HepG2 (cell line): ENCODE data around the gene TRMT112. TPM values are rescaled to one million over a fixed set of nuclear protein-coding genes. Genes with fewer than 3 reads are reported as not detected.
A peak's percentile ranks its signal among the peaks of the same experiment; 100 is the strongest.

ENCODE experiments used
- ARNT ChIP-seq: fragments of 450-650 bp; IDR thresholded peaks from 2 replicates; pipeline ENCODE4 v1.6.1; 2017
- ATM ChIP-seq: fragments of 450-650 bp; IDR thresholded peaks from 2 replicates; pipeline ENCODE4 v1.7.1; 2017; ENCODE audit warnings: mild to moderate bottlenecking, borderline replicate concordance
- CEBPG ChIP-seq: IDR thresholded peaks from 2 replicates; pipeline ENCODE4 v1.6.1; 2016
- FOSL2 ChIP-seq: sonication (generic); formaldehyde crosslinking; IDR thresholded peaks from 2 replicates; pipeline ENCODE4 v1.4.0; 2020; ENCODE audit warnings: missing genetic modification reagents
- HBP1 ChIP-seq: IDR thresholded peaks from 2 replicates; pipeline ENCODE4 v1.6.1; 2016; ENCODE audit warnings: low read depth, control low read depth
- IRF2 ChIP-seq: IDR thresholded peaks from 2 replicates; pipeline ENCODE4 v1.6.1; 2018; ENCODE audit warnings: missing genetic modification reagents, missing compliant biosample characterization
- LBX2 ChIP-seq: sonication (generic); formaldehyde crosslinking; IDR thresholded peaks from 2 replicates; pipeline ENCODE4 v1.5.0; 2020; ENCODE audit warnings: missing genetic modification reagents, mild to moderate bottlenecking, borderline replicate concordance
- NFATC3 ChIP-seq: sonication (generic); formaldehyde crosslinking; IDR thresholded peaks from 2 replicates; pipeline ENCODE4 v1.5.1; 2020; ENCODE audit warnings: mild to moderate bottlenecking, missing genetic modification reagents
- NPAS2 ChIP-seq: sonication (generic); formaldehyde crosslinking; IDR thresholded peaks from 2 replicates; pipeline ENCODE4 v1.8.0; 2022; ENCODE audit warnings: mild to moderate bottlenecking, missing genetic modification reagents, borderline replicate concordance
- NR0B2 ChIP-seq: sonication (generic); formaldehyde crosslinking; IDR thresholded peaks from 2 replicates; pipeline ENCODE4 v1.4.0; 2020; ENCODE audit warnings: mild to moderate bottlenecking, missing genetic modification reagents
- NRL ChIP-seq: sonication (generic); formaldehyde crosslinking; IDR thresholded peaks from 2 replicates; pipeline ENCODE4 v1.5.0; 2020; ENCODE audit warnings: missing genetic modification reagents, mild to moderate bottlenecking, moderate library complexity, borderline replicate concordance
- POGZ ChIP-seq: sonication (generic); formaldehyde crosslinking; IDR thresholded peaks from 2 replicates; pipeline ENCODE4 v1.4.0; 2020; ENCODE audit warnings: mild to moderate bottlenecking, missing genetic modification reagents
- RFX5 ChIP-seq: IDR thresholded peaks from 2 replicates; pipeline ENCODE4 v1.6.1; 2011; ENCODE audit warnings: low read depth, low read length, improper control_type of control experiment
- SMC3 ChIP-seq: IDR thresholded peaks from 2 replicates; pipeline ENCODE4 v1.6.1; 2011; ENCODE audit warnings: low read length, improper control_type of control experiment
- SNAPC2 ChIP-seq: sonication (generic); formaldehyde crosslinking; IDR thresholded peaks from 2 replicates; pipeline ENCODE4 v1.8.1; 2022; ENCODE audit warnings: mild to moderate bottlenecking, missing genetic modification reagents
- SP4 ChIP-seq: sonication (generic); formaldehyde crosslinking; IDR thresholded peaks from 2 replicates; pipeline ENCODE4 v1.8.1; 2023; ENCODE audit warnings: mild to moderate bottlenecking, missing genetic modification reagents
- SRSF4 ChIP-seq: fragments of 200-400 bp; formaldehyde crosslinking; IDR thresholded peaks from one replicate; pipeline ENCODE4 v1.6.1; 2018; ENCODE audit warnings: mild to moderate bottlenecking, low read depth, low read length, moderate library complexity; ENCODE audit not compliant: poor library complexity, severe bottlenecking
- SRY ChIP-seq: sonication (generic); formaldehyde crosslinking; IDR thresholded peaks from 2 replicates; pipeline ENCODE4 v1.8.0; 2022; ENCODE audit warnings: mild to moderate bottlenecking, missing genetic modification reagents
- TBX2 ChIP-seq: sonication (generic); formaldehyde crosslinking; IDR thresholded peaks from 2 replicates; pipeline ENCODE4 v1.5.0; 2020; ENCODE audit warnings: missing genetic modification reagents, mild to moderate bottlenecking, borderline replicate concordance
- TOE1 ChIP-seq: sonication (generic); formaldehyde crosslinking; IDR thresholded peaks from 2 replicates; pipeline ENCODE4 v1.4.0; 2020; ENCODE audit warnings: mild to moderate bottlenecking, missing genetic modification reagents
- TP53 ChIP-seq: sonication (generic); formaldehyde crosslinking; conservative IDR thresholded peaks from 2 replicates; pipeline ENCODE4 v1.4.0; 2020; ENCODE audit warnings: missing genetic modification reagents
- ZBTB7A ChIP-seq: sonication (generic); formaldehyde crosslinking; IDR thresholded peaks from 2 replicates; pipeline ENCODE4 v1.8.0; 2022; ENCODE audit warnings: mild to moderate bottlenecking, missing genetic modification reagents
- ZNF225 ChIP-seq: sonication (generic); formaldehyde crosslinking; IDR thresholded peaks from 2 replicates; pipeline ENCODE4 v1.4.0; 2020; ENCODE audit warnings: mild to moderate bottlenecking, missing genetic modification reagents
- ZNF354B ChIP-seq: sonication (generic); formaldehyde crosslinking; IDR thresholded peaks from 2 replicates; pipeline ENCODE4 v1.8.0; 2022; ENCODE audit warnings: mild to moderate bottlenecking, missing genetic modification reagents
- ZNF549 ChIP-seq: sonication (generic); formaldehyde crosslinking; IDR thresholded peaks from 2 replicates; pipeline ENCODE4 v1.5.0; 2020; ENCODE audit warnings: missing genetic modification reagents
- ZNF773 ChIP-seq: sonication (generic); formaldehyde crosslinking; IDR thresholded peaks from 2 replicates; pipeline ENCODE4 v1.4.0; 2020; ENCODE audit warnings: missing genetic modification reagents, borderline replicate concordance
- polyA plus RNA-seq, 8 experiments: library from polyadenylated mRNA; depleted of rRNA in 3 of 8; stranded (reverse) in 7 of 8; unstranded in 1 of 8; fragments of >200 nt; fragmentation: Illumina TruSeq in 4 of 8; extraction: Trizol in 4 of 8; gene quantifications; 2 replicates each; pipeline versions ENCODE4 v1.2.1 to v1.2.3, GENCODE V29; 2011 to 2016; ENCODE audit warnings: low read depth in 4 of 8, missing spikeins in 1 of 8, mixed read lengths in 1 of 8; ENCODE audit not compliant: insufficient read depth in 1 of 8
- total RNA-seq, 5 experiments: library from RNA; depleted of rRNA; stranded (reverse); fragments of >200 nt; fragmentation: Illumina TruSeq; extraction: Trizol; gene quantifications; 2 replicates each; pipeline ENCODE4 v1.2.3, GENCODE V29; 2016; ENCODE audit warnings: low read depth in 1 of 5
- TF ChIP-seq, protein P1 (sequence below): IDR thresholded peaks from 2 replicates; pipeline ENCODE4 v1.6.1; 2016
- TF ChIP-seq, protein P2 (sequence below): IDR thresholded peaks from 2 replicates; pipeline ENCODE4 v1.6.1; 2016; ENCODE audit warnings: low read depth

Gene TRMT112
- total and polyA plus RNA-seq, 2 of the 13 experiments (the other 11 are each of a cell fraction or from before 2014, with no cell fraction given): 186 to 409 TPM

GRCh38 chr11:64304316-64305072 is 12.9 kb downstream of the TRMT112 start (continued):
- TF ChIP-seq TP53 (peak; percentile 79; the same call in 1 of the 2 replicates), HBP1 (peak; percentile 58; the same call in 1 of the 2 replicates), ZNF773 (CRISPR knock-in tag) (peak; percentile 66; the same call in 1 of the 2 replicates), ZBTB7A (CRISPR knock-in tag) (0 out of 2 replicates have a peak, but pooled peaks have one; percentile 72), SNAPC2 (CRISPR knock-in tag) (no peak), SP4 (no peak), SRY (no peak), NR0B2 (CRISPR knock-in tag) (no peak), IRF2 (CRISPR knock-in tag) (peak; percentile 70; the same call in 1 of the 2 replicates), TOE1 (no peak), CEBPG (no peak), ZNF549 (CRISPR knock-in tag) (no peak), SMC3 (no peak), FOSL2 (CRISPR knock-in tag) (no peak), ATM (no peak), POGZ (CRISPR knock-in tag) (no peak), ZNF225 (CRISPR knock-in tag) (no peak), TBX2 (CRISPR knock-in tag) (no peak), LBX2 (no peak), NPAS2 (CRISPR knock-in tag) (no peak), RFX5 (no peak), ARNT (no peak), SRSF4 (no peak), NRL (CRISPR knock-in tag) (no peak), ZNF354B (CRISPR knock-in tag) (no peak), NFATC3 (CRISPR knock-in tag) (no peak)
- TF ChIP-seq, protein P1, sequence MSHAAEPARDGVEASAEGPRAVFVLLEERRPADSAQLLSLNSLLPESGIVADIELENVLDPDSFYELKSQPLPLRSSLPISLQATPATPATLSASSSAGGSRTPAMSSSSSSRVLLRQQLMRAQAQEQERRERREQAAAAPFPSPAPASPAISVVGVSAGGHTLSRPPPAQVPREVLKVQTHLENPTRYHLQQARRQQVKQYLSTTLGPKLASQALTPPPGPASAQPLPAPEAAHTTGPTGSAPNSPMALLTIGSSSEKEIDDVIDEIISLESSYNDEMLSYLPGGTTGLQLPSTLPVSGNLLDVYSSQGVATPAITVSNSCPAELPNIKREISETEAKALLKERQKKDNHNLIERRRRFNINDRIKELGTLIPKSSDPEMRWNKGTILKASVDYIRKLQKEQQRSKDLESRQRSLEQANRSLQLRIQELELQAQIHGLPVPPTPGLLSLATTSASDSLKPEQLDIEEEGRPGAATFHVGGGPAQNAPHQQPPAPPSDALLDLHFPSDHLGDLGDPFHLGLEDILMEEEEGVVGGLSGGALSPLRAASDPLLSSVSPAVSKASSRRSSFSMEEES (CRISPR knock-in tag): peak; percentile 40
- TF ChIP-seq, protein P2, sequence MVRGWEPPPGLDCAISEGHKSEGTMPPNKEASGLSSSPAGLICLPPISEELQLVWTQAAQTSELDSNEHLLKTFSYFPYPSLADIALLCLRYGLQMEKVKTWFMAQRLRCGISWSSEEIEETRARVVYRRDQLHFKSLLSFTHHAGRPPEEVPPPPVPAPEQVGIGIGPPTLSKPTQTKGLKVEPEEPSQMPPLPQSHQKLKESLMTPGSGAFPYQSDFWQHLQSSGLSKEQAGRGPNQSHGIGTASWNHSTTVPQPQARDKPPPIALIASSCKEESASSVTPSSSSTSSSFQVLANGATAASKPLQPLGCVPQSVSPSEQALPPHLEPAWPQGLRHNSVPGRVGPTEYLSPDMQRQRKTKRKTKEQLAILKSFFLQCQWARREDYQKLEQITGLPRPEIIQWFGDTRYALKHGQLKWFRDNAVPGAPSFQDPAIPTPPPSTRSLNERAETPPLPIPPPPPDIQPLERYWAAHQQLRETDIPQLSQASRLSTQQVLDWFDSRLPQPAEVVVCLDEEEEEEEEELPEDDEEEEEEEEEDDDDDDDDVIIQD: no peak
